Thyroid gland (tissue), 4 donors: ENCODE results near the gene PPAT.

Source experiments
- CTCF ChIP-seq, 6 experiments: fragments of 200-600 bp in 3 of 6; fragments of 450-650 bp in 3 of 6; sonication (generic) in 3 of 6; IDR thresholded peaks; one replicate each; pipeline ENCODE4 v1.5.1; 2016 to 2019; ENCODE audit warnings: antibody characterized with exemption in 6 of 6, mild to moderate bottlenecking in 2 of 6, inconsistent platforms in 1 of 6, moderate library complexity in 1 of 6
- POLR2A ChIP-seq, 2 donors: fragments of 450-650 bp; IDR thresholded peaks; one replicate each; pipeline ENCODE4 v1.6.1; 2017; ENCODE audit warnings: antibody characterized with exemption in 2 of 2, mild to moderate bottlenecking in 2 of 2, moderate library complexity in 1 of 2

- TF ChIP-seq CTCF (IDR thresholded peaks at IDR 0.05) = no peak
- TF ChIP-seq POLR2A (IDR thresholded peaks at IDR 0.05) = no peak
These were observed 86.8 kb downstream of the PPAT start for GRCh38 chr4:56348576-56348975.
